Vagina (tissue), 2 donors: Measurements from ENCODE around the gene CYSRT1.

Source experiments
- CTCF ChIP-seq, 3 experiments: fragments of 450-650 bp in 2 of 3; fragments of 200-600 bp in 1 of 3; sonication (generic) in 1 of 3; IDR thresholded peaks; one replicate each; pipeline ENCODE4 v1.5.1; 2017 to 2019; ENCODE audit warnings: antibody characterized with exemption in 3 of 3, mild to moderate bottlenecking in 2 of 3, moderate library complexity in 2 of 3
- POLR2A ChIP-seq, 2 donors: fragments of 450-650 bp; IDR thresholded peaks; one replicate each; pipeline ENCODE4 v1.6.1; 2017; ENCODE audit warnings: antibody characterized with exemption in 2 of 2, mild to moderate bottlenecking in 2 of 2, moderate library complexity in 2 of 2
- POLR2AphosphoS5 ChIP-seq, 2 donors: sonication (generic); formaldehyde crosslinking; IDR thresholded peaks; one replicate each; pipeline ENCODE4 v1.9.0; 2017; ENCODE audit warnings: antibody characterized with exemption in 2 of 2, mild to moderate bottlenecking in 2 of 2, low read depth in 1 of 2; ENCODE audit not compliant: insufficient read depth in 1 of 2

- TF ChIP-seq CTCF (IDR thresholded peaks at IDR 0.05) = no peak
- no peak for TF ChIP-seq POLR2AphosphoS5 (IDR thresholded peaks at IDR 0.05; ENCODE audit: insufficient read depth in 1 of 2, low read depth in 1 of 2)
- no peak for TF ChIP-seq POLR2A (IDR thresholded peaks at IDR 0.05)
Observed at GRCh38 chr9:137231372-137232039, 6.5 kb downstream of the CYSRT1 start.
